Measurements from ENCODE around the gene DSE. TPM values are rescaled to one million over a fixed set of nuclear protein-coding genes. Genes with fewer than 3 reads are reported as not detected.

The DSE gene
- total and polyA plus RNA-seq, 9 donors = 23.1 to 61.6 (median 40.6) TPM

GRCh38 chr6:116472706-116473105, 102.0 kb downstream of the DSE start:
- no peaks in the 10 kb centered on the region for H3K27me3 ChIP-seq
- TF ChIP-seq CTCF (IDR thresholded peaks at IDR 0.05) = no peak
- no peak for TF ChIP-seq POLR2A (IDR thresholded peaks at IDR 0.05)
- TF ChIP-seq EP300 (IDR thresholded peaks at IDR 0.05) = no peak

GRCh38 chr6:116475141-116475540, 104.4 kb downstream of the DSE start:
- Histone ChIP-seq H3K36me3 (no peaks in the 10 kb centered on the region), H3K4me3 (no peak overlapping the region), H3K27me3 (no peaks in the 10 kb centered on the region), H3K9me3 (no peaks in the 10 kb centered on the region), H3K4me1 (ENCODE audit: insufficient read depth) (no peaks in the 10 kb centered on the region), H3K27ac (no peak overlapping the region)
- WGBS, 3 donors = 61 to 69% (median 63%) methylated on average over 1 of the region's 1 CpG
- TF ChIP-seq EP300 (IDR thresholded peaks at IDR 0.05) (no peak), CTCF (IDR thresholded peaks at IDR 0.05) (no peak), POLR2A (IDR thresholded peaks at IDR 0.05) (no peak)
- intact Hi-C loops (cut with DNase I) = no loop called here
- DNase-seq = no peak

More at GRCh38 chr6:116472706-116473105, 102.0 kb downstream of the DSE start:
- WGBS, 3 donors = 72 to 82% (median 76%) methylated on average over 3 of the region's 3 CpGs
- intact Hi-C loops (cut with DNase I) = no loop called here
- Histone ChIP-seq H3K27ac (no peak overlapping the region), H3K4me1 (ENCODE audit: insufficient read depth) (no peaks in the 10 kb centered on the region), H3K9me3 (no peaks in the 10 kb centered on the region), H3K36me3 (no peaks in the 10 kb centered on the region), H3K4me3 (no peak overlapping the region)
- DNase-seq = no peak

- no peak for TF ChIP-seq EP300 (IDR thresholded peaks at IDR 0.05)
- no peak for TF ChIP-seq CTCF (IDR thresholded peaks at IDR 0.05)
- TF ChIP-seq POLR2A (IDR thresholded peaks at IDR 0.05) = no peak
- Histone ChIP-seq H3K4me3 (no peak overlapping the region), H3K27ac (no peak overlapping the region), H3K27me3 (no peaks in the 10 kb centered on the region), H3K9me3 (no peaks in the 10 kb centered on the region), H3K36me3 (no peaks in the 10 kb centered on the region), H3K4me1 (ENCODE audit: insufficient read depth) (no peaks in the 10 kb centered on the region)
- no peak for DNase-seq
- intact Hi-C loops (cut with DNase I) = no loop called here
- WGBS, 3 donors = 84 to 91% (median 87%) methylated on average over 5 of the region's 5 CpGs
These were observed 105.4 kb downstream of the DSE start for GRCh38 chr6:116476002-116476678.

GRCh38 chr6:116482780-116483179, 112.0 kb downstream of the DSE start:
- Histone ChIP-seq H3K27ac (no peak overlapping the region), H3K9me3 (no peaks in the 10 kb centered on the region), H3K36me3 (no peaks in the 10 kb centered on the region), H3K4me1 (ENCODE audit: insufficient read depth) (no peaks in the 10 kb centered on the region), H3K27me3 (no peaks in the 10 kb centered on the region), H3K4me3 (no peak overlapping the region)
- 56 to 81% (median 61%) methylated on average over 1 of the region's 1 CpG for WGBS, 3 donors
- TF ChIP-seq CTCF (IDR thresholded peaks at IDR 0.05) (no peak), POLR2A (IDR thresholded peaks at IDR 0.05) (no peak), EP300 (IDR thresholded peaks at IDR 0.05) (no peak)
- intact Hi-C loops (cut with DNase I) = no loop called here
- no peak for DNase-seq
